IPS-NIHi7 (cell line): Measurements from ENCODE around the gene GIPR.
"Not testable (repeated sequence)": the region's sequence is repeated elsewhere in the genome, so short reads cannot be mapped to it uniquely, and the experiment has no call there.

ENCODE experiments used
- DNase-seq: peaks from one replicate; pipeline ENCODE4 v3.0.0; 2012; ENCODE audit warnings: mixed read lengths; ENCODE audit errors: extremely low spot score

Gene GIPR, protein sequence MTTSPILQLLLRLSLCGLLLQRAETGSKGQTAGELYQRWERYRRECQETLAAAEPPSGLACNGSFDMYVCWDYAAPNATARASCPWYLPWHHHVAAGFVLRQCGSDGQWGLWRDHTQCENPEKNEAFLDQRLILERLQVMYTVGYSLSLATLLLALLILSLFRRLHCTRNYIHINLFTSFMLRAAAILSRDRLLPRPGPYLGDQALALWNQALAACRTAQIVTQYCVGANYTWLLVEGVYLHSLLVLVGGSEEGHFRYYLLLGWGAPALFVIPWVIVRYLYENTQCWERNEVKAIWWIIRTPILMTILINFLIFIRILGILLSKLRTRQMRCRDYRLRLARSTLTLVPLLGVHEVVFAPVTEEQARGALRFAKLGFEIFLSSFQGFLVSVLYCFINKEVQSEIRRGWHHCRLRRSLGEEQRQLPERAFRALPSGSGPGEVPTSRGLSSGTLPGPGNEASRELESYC

DNA sequence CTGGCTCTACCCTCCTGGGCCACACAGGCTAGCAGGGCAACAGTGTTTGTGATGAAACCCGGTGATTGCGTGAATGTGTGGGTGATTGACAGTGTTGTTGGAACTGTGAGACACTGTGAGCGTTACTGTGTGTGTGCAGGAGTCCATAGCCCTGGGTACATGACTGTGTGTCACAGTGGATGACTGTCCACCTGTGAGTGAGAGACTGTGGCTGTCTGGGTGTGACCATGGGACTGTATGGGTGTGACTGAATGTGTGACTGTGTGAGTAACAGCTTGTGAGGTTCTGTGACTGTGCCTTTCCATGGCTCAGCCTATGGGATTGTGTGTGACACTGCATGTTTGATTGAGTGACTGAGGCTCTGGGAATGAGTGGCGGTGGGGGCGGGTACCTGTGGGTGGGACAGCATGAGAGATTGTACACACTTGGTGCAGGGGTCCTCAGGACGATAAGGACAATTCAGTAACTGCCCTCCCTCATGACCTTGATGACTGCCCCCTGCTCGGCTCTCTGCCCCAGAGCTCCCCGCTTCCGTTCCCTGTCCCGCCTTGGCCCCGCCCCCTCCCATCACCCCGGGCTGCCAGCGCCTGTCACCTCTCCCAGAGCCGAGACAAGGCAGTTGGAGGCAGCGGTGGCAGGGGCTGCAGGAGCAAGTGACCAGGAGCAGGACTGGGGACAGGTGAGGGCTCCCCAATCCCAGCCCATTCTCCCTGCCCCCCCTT is at the start of gene GIPR:
TSS of gene GIPR (plus strand) at position 602 of the 722 bp plus-strand sequence. CDS start 1,300 bp downstream, outside the sequence.
- peak; percentile 77 for DNase-seq

- no peak for DNase-seq
Observed at GRCh38 chr19:45621389-45621788, 46.6 kb upstream of the GIPR start.

DNA sequence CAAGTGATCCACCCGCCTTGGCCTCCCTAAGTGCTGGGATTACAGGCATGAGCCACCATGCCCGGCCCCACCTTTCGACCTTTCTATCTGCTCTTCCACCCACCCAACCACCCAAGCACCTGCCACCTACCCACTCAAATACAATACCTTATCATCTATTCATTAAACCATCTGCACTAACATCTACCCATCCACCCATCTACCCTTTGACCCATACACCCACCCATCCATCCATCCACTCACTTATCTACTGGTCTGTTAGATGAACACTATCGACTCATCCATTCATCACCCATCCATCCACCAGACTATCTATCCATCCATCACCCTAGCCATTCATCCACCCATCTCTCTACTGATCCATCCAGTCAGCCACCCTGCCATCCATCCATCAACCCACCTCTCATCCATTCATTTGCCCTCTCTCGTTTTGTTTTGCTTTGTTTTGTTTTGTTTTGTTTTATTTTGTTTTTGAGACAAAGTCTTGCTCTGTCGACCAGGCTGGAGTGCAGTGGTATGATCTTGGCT is 46.0 kb upstream of the GIPR start:
- DNase-seq = no peak

DNA sequence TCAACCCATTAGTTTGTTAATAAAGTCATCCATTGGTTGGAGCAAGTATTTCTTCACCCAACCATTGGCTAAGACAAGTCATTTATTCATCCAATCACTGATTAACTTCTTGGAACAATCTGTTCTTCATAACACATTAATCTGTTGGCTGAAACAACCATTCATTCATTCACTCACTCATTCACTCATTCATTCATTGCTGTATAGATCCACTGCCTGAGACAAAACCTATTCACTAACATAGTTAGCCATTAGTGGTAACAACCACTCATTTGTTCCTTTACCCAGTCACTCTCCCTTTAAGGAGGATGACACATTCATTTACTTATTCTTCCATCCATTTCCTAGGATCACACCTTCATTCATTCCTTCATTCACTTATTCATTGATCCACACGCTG is 44.0 kb upstream of the GIPR start:
- DNase-seq = no peak

- DNase-seq = not testable (repeated sequence)
Observed at GRCh38 chr19:45628219-45628618, 39.8 kb upstream of the GIPR start.

DNA sequence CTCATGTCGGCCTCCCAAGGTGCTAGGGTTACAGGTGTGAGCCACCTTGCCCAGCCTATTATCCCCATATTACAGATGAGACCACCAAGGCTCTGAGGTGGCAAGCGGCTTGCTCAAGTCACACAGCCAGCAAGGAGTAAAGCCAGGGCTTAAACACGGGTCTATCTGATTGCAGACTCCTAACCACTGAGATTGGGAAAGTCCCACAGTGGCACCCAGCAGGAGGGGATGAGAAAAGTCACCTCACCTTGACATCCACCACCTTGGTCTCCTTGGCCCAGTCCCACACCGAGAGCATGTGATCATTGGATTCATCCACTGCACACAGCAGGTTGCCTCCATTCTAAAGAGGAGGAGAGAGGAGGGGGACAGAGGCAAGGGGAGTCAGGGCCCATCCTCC is 38.3 kb upstream of the GIPR start:
- DNase-seq = no peak

- no peak for DNase-seq
Observed at GRCh38 chr19:45630463-45630862, 37.6 kb upstream of the GIPR start.

GRCh38 chr19:45632468-45633196 is 35.4 kb upstream of the GIPR start:
- DNase-seq = peak; percentile 96

DNA sequence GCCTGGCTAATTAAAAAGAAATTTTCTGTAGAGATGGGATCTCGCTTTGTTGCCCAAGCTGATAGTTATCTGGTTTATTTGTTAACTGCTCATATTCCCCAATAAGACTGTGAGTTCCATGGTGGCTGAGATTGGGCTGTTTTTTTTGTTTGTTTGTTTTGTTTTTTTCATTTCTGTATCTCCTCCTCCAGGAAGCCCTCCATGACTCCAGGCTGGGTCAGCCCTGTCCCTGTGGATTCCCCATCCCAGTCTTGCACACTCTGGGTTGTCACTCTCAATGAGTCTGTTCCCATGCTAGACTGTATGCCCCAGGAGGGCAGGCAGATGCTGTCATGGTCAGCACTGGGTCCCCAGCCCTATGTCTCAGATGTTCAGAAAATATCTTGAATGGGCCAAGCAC is 31.7 kb upstream of the GIPR start:
- no peak for DNase-seq

- no peak for DNase-seq
Observed at GRCh38 chr19:45636902-45637301, 31.1 kb upstream of the GIPR start.

DNA sequence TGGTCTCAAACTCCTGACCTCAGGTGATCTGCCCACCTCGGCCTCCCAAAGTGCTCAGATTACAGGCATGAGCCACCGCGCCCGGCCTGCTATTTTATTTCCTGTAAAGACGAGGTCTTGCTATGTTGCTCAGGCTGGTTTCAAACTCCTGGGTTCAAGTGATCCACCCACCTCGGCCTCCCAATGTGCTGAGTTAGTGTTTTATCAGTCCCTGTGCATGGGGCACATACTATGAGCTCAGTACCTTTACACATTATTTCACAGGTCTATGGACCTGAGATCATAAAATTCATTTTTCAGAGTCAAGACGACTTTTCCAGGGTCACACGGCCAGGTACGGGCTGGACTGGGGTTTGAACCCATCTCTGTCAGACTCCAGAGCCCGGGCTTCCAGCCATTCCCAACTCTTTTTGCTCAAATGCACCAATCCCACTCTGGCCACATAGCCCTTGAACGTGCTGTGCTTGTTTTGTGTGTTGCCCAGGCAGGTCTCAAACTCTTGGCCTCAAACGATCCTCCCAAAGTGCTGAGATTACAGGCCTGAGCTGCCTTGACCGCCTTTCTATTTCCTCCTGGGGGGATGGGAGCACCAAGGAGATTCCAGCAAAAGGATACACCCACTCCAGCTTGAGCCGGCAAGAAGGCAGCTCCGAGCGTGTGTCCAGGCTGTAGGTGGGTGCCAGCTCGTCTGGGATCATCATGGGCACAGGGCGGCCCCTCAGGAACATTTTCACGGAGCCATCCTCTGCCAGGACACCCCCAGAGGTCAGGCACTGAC is 29.9 kb upstream of the GIPR start:
- DNase-seq = no peak

GRCh38 chr19:45638930-45639729 is 28.9 kb upstream of the GIPR start, which contains the start of gene EML2:
Gene EML2 (minus strand): TSS chr19:45639397. CDS start chr19:45639376, 21 bp downstream.
- peak; percentile 85 for DNase-seq

DNA sequence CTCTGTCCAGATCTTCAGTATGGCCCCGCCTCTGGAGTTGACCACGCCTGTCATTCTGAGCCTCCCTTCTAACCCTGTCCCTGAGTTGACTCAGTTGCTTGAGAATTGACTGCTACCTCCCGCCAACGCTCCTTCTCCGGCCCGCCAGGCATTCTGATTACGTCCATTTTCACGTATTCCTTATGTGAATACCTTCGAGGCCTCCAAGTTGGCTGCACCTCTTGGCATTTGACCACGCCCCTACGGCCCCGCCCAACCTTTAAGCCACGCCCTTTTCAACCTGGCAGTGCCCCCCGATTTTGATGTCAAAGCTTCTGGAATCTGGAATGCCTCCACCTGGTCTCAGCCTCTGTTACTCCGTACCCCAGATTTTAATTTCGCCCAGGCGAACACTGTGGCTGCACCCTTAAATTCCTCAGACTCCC is 27.2 kb upstream of the GIPR start:
- peak; percentile 56 for DNase-seq

DNA sequence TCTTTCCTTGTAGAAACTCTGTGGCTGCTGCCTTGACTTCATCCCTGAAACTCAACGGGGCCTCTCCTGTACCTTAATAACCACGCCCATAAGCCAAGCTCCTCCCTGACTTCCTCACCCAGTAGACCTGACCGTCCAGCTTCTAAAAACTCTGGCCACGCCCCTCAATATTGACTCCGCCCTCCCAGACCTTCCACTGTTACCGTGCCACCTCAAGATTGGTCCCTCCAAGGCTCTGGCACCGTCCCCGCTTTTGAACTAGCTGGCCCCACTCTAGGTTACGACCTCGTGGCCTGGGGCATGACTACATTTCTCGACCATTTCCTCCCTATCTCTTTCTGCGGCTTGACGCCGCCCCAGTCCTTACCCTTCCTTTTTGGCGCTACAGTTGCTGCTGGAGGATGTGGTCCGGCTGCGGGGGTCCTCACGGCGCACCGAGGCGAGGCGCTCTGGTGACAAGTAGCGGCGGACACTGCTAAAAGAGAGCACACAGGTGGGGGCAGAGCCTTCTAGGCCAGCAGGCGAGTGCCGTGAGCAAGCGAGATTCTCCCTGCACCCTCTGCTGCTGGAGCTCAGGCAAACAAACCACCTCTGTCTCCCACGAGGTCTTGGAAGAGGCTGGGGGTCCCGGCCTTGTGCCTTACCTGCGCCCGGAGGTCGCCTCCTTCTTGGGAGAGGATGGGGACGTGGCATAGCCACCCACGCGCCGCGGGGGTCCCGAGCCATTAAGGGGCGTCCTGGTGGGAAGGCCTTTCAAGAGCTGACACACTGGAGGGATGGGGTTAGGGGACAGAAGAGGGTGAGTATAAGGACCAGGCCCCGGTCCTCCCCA is 26.5 kb upstream of the GIPR start:
- DNase-seq = peak; percentile 86

- DNase-seq = peak; percentile 82
Observed at GRCh38 chr19:45643024-45643926, 24.7 kb upstream of the GIPR start.

DNA sequence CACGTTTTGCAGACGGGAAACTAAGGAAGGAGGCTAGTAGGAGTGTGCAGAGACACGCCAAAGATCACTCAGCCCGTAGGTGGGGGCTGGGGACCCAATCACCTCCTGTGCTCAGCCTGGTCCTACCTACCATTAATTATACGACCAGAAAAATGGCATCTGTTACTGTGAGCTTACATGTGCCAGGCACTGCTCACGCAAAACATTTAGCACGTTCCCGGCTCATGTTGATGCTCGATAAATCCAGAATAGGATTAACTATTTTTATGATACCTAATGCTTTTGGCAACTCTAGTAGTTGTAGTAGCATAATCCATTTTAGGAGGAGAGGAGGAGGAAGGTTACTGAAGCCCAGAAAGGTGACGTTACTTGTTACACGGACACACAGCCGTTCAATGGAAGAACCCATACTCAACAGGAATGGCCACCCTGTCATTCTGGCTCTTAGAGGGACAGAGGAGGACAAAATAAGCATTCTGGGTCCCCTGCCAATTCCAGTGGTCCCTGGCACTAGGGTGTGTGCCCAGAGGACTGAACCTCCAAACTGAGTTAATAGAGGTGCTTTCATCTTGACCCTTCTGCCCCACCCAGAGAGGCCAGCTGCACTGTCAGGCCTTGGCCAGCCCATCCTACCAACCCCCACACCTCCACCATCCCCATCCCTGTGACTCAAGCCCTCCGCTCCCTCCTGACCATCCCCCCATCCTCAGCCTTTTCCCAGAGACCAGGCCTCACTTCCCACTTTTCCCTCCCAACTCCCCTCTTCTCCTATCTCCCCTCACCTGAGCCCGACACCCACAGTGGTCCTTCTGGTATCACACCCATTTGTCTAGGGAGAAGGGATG is 23.9 kb upstream of the GIPR start:
- no peak for DNase-seq

GRCh38 chr19:45645068-45645630 is 22.9 kb upstream of the GIPR start:
- DNase-seq = no peak
